Endothelial cell (in vitro differentiated cells): Measurements from ENCODE around the gene SYT7. TPM values are rescaled to one million over a fixed set of nuclear protein-coding genes. Genes with fewer than 3 reads are reported as not detected.

ENCODE experiments used
- DNase-seq: peaks from one replicate; pipeline ENCODE4 v3.0.0; 2021; ENCODE audit warnings: low spot score
- H3K27ac Mint-ChIP-seq: one replicate; pipeline ENCODE4 v1.8.0; 2021; ENCODE audit warnings: mixed read lengths, inconsistent platforms; ENCODE audit not compliant: unreplicated experiment
- H3K27me3 Mint-ChIP-seq: one replicate; pipeline ENCODE4 v1.8.0; 2021; ENCODE audit warnings: mild to moderate bottlenecking, moderate library complexity, mixed read lengths, inconsistent platforms; ENCODE audit not compliant: unreplicated experiment
- H3K36me3 Mint-ChIP-seq: one replicate; pipeline ENCODE4 v1.8.0; 2021; ENCODE audit warnings: mild to moderate bottlenecking, low read depth, mixed read lengths, inconsistent platforms; ENCODE audit not compliant: unreplicated experiment
- H3K4me1 Mint-ChIP-seq: one replicate; pipeline ENCODE4 v1.8.0; 2021; ENCODE audit warnings: mild to moderate bottlenecking, mixed read lengths, inconsistent platforms; ENCODE audit not compliant: unreplicated experiment
- H3K4me3 Mint-ChIP-seq: one replicate; pipeline ENCODE4 v1.8.0; 2021; ENCODE audit warnings: mild to moderate bottlenecking, mixed read lengths, inconsistent platforms; ENCODE audit not compliant: unreplicated experiment
- H3K9me3 Mint-ChIP-seq: one replicate; pipeline ENCODE4 v1.8.0; 2021; ENCODE audit warnings: mixed read lengths, inconsistent platforms; ENCODE audit not compliant: unreplicated experiment
- total RNA-seq: library from RNA; stranded (reverse); fragmentation: NEBNext Ultra II Directional; extraction: Animal tissue kit (Norgen Biotek cat#: 25700); gene quantifications from one replicate; pipeline ENCODE4 v1.2.1, GENCODE V29; 2021; ENCODE audit not compliant: unreplicated experiment
- TF ChIP-seq, protein P1 (sequence below): fragments of 200-600 bp; sonication (generic); IDR thresholded peaks from one replicate; pipeline ENCODE4 v1.5.0; 2021; ENCODE audit warnings: antibody characterized with exemption; ENCODE audit not compliant: unreplicated experiment

Gene SYT7
- total RNA-seq, 1 donor from 2014 or later = 9.7 TPM

DNA sequence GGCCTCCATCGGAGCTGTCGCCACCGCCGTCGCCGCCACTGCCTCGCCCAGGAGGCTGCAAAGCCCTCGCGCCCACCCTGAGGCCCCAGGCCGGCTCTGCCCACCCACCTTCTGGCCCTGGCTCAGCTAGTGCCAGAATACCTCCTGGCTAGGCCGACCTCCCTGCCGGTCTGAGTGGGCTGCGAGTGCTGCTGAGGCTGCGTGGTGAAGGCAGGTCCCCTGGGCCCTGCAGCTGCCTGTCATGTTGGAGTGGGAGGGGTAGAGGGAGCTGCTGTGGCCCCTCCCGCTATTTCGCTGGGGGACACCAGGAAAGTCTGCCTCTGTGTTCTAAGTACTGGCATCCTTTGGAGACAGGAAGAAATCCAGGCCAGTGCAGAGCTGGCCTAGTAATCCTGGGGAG, 38.2 kb downstream of the SYT7 start:
- H3K36me3 Mint-ChIP-seq = no peaks in the 10 kb centered on the region
- no peak overlapping the region for H3K27ac Mint-ChIP-seq
- H3K4me3 Mint-ChIP-seq = no peak overlapping the region
- H3K9me3 Mint-ChIP-seq = no peaks in the 10 kb centered on the region
- no peak for DNase-seq
- H3K4me1 Mint-ChIP-seq = peaks cover 21% of the 10 kb centered on the region
- peaks cover 12% of the 10 kb centered on the region for H3K27me3 Mint-ChIP-seq
- TF ChIP-seq, protein P1, sequence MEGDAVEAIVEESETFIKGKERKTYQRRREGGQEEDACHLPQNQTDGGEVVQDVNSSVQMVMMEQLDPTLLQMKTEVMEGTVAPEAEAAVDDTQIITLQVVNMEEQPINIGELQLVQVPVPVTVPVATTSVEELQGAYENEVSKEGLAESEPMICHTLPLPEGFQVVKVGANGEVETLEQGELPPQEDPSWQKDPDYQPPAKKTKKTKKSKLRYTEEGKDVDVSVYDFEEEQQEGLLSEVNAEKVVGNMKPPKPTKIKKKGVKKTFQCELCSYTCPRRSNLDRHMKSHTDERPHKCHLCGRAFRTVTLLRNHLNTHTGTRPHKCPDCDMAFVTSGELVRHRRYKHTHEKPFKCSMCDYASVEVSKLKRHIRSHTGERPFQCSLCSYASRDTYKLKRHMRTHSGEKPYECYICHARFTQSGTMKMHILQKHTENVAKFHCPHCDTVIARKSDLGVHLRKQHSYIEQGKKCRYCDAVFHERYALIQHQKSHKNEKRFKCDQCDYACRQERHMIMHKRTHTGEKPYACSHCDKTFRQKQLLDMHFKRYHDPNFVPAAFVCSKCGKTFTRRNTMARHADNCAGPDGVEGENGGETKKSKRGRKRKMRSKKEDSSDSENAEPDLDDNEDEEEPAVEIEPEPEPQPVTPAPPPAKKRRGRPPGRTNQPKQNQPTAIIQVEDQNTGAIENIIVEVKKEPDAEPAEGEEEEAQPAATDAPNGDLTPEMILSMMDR = no peak

DNA sequence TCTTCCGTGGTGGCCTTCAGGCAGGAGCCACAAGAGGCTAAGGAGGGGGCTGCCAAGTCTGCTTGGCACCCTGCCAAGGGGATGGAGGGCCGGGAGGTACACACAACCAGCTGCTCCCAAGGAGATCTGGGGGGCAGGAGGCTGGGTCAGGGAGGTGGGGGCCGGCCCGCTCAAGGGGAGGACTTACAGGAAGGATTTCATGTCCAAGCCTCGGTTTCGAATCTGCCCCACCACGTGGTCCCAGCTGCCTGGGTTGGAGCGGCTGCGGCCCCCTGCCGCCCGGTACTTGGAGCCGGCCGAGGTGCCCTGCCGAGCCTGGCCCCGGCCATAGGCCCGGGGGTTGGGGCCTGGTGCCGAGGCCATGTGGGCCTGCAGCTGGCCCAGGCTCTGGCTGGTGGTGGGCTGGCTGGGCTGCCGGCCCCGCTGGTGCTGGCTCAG, 38.8 kb downstream of the SYT7 start:
- TF ChIP-seq, protein P1 = no peak
- H3K4me1 Mint-ChIP-seq = peaks cover 21% of the 10 kb centered on the region
- no peak for DNase-seq
- peaks cover 12% of the 10 kb centered on the region for H3K27me3 Mint-ChIP-seq
- H3K4me3 Mint-ChIP-seq = no peak overlapping the region
- H3K9me3 Mint-ChIP-seq = no peaks in the 10 kb centered on the region
- no peaks in the 10 kb centered on the region for H3K36me3 Mint-ChIP-seq
- no peak overlapping the region for H3K27ac Mint-ChIP-seq

DNA sequence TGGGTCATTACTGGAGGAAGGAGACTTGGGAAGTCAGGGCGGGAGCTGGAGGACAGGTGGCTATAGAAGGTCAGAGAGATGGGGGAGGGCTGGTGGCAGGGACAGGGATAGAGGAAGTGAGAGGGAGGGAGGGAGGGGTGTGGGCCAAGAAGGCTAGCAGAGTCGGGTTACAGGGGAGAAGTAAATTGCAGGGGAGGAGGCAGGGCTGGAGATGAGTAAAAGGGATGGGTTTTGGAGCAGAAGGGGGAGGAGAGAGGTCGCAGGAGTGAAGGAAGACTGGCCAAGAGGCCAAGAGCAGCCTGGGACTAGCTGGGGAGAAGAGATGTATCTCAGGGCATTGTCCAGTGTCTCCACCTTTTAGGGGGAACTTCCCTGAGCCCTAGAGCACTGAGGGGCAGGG, 39.3 kb downstream of the SYT7 start:
- TF ChIP-seq, protein P1 = no peak
- Mint-ChIP-seq H3K9me3 (no peaks in the 10 kb centered on the region), H3K4me3 (no peak overlapping the region), H3K36me3 (no peaks in the 10 kb centered on the region), H3K27ac (no peak overlapping the region), H3K4me1 (peaks cover 21% of the 10 kb centered on the region), H3K27me3 (peaks cover 12% of the 10 kb centered on the region)
- no peak for DNase-seq

DNA sequence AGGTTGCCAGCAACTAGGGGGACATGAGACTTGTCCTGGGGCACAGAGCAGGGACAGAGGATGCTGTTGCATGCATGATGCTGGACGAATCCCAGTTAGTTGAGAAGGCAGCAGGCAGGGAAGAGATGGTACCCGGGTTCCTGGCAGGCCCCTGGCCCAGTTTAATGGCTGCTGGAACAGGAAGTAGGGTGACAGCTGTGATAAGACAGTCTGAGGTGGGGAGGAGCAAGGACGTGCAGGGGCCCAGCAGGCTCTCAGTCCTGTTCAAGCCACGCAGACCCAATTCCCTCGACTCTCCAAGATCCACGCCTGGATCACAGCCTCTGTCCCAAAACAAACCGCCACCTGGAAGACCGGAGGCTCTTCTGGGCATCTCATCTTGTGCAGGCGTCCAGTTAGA, 40.3 kb downstream of the SYT7 start:
- Mint-ChIP-seq H3K27ac (no peak overlapping the region), H3K27me3 (peaks cover 12% of the 10 kb centered on the region), H3K36me3 (no peaks in the 10 kb centered on the region), H3K9me3 (no peaks in the 10 kb centered on the region), H3K4me3 (no peak overlapping the region), H3K4me1 (peaks cover 21% of the 10 kb centered on the region)
- TF ChIP-seq, protein P1 = no peak
- DNase-seq = no peak

DNA sequence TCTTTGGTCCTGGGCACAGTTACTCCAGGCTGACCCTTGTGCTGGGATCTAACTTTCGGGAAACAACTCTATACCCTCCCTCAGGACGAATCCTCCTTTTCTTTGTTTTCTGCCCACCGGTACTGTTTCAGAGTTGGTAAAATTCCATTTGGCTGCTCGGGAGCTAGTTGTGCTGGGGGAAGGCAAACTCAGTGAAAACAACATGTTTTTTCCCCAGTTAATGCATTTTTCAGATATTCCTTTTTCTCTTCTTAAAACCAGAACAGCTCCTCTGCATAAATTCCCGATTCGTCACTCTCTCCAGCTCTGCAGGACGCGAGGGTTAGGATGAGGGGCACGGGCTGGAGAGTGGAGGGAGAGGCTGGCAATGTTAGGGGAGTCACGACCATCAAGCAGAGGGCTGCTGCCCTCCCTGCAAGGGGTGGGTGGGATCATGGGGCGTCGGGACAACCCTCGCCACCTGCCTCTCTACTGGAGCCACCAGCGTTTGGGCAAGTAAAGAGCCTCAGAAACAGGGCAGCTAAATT, 41.0 kb downstream of the SYT7 start:
- peaks cover under 1% of the 10 kb centered on the region for H3K36me3 Mint-ChIP-seq
- DNase-seq = no peak
- no peak overlapping the region for H3K4me3 Mint-ChIP-seq
- TF ChIP-seq, protein P1 = no peak
- peaks cover 21% of the 10 kb centered on the region for H3K4me1 Mint-ChIP-seq
- no peaks in the 10 kb centered on the region for H3K9me3 Mint-ChIP-seq
- peaks cover 11% of the 10 kb centered on the region for H3K27me3 Mint-ChIP-seq
- no peak overlapping the region for H3K27ac Mint-ChIP-seq
